Activated T-cell treated with anti-CD3 and anti-CD28 coated beads, Interleukin-2, amount 50 U/mL, for 48 hours (primary cell): ENCODE results near the gene RAPGEF1.
"Not testable (repeated sequence)": the region's sequence is repeated elsewhere in the genome, so short reads cannot be mapped to it uniquely, and the experiment has no call there.

Experiments
- DNase-seq, 2 experiments: peaks; one replicate each; pipeline ENCODE4 v3.0.0-alpha.2; 2020

The RAPGEF1 gene

GRCh38 chr9:131681826-131682225 is 58.0 kb downstream of the RAPGEF1 start:
- DNase-seq: not testable (repeated sequence)

GRCh38 chr9:131681108-131681507 is 58.8 kb downstream of the RAPGEF1 start:
- not testable (repeated sequence) for DNase-seq

- DNase-seq: peak in 1 of 2 experiments; percentile 19
Measured at GRCh38 chr9:131679261-131680020, 60.4 kb downstream of the RAPGEF1 start.

- peak; percentile 84 to 87 for DNase-seq
Measured at GRCh38 chr9:131678499-131679111, 61.3 kb downstream of the RAPGEF1 start.

- DNase-seq: no peak
Measured at GRCh38 chr9:131677444-131678180, 62.3 kb downstream of the RAPGEF1 start.

- no peak for DNase-seq
Measured at GRCh38 chr9:131677049-131677443, 62.8 kb downstream of the RAPGEF1 start.

GRCh38 chr9:131676431-131676972 is 63.4 kb downstream of the RAPGEF1 start:
- peak in 1 of 2 experiments; percentile 40 for DNase-seq

GRCh38 chr9:131675437-131676022 is 64.3 kb downstream of the RAPGEF1 start:
- DNase-seq: no peak

GRCh38 chr9:131674425-131675421 is 65.2 kb downstream of the RAPGEF1 start:
- no peak for DNase-seq

- no peak for DNase-seq
Measured at GRCh38 chr9:131673531-131673930, 66.3 kb downstream of the RAPGEF1 start.

- DNase-seq: no peak
Measured at GRCh38 chr9:131673068-131673467, 66.8 kb downstream of the RAPGEF1 start.

- no peak for DNase-seq
Measured at GRCh38 chr9:131672451-131672850, 67.4 kb downstream of the RAPGEF1 start.

GRCh38 chr9:131671133-131671520 is 68.7 kb downstream of the RAPGEF1 start:
- DNase-seq: no peak

GRCh38 chr9:131670247-131671132 is 69.4 kb downstream of the RAPGEF1 start:
- no peak for DNase-seq

- peak; percentile 66 to 72 for DNase-seq
Measured at GRCh38 chr9:131669269-131670157, 70.4 kb downstream of the RAPGEF1 start.

GRCh38 chr9:131668439-131669268 is 71.2 kb downstream of the RAPGEF1 start:
- DNase-seq: peak; percentile 85 to 86

- DNase-seq: peak in 1 of 2 experiments; percentile 50
Measured at GRCh38 chr9:131668057-131668438, 71.8 kb downstream of the RAPGEF1 start.

- peak; percentile 78 to 79 for DNase-seq
Measured at GRCh38 chr9:131667576-131667975, 72.3 kb downstream of the RAPGEF1 start.

GRCh38 chr9:131666774-131667173 is 73.1 kb downstream of the RAPGEF1 start:
- no peak for DNase-seq
